WTC11 (cell line): ENCODE data around the gene ADGRV1. TPM values are rescaled to one million over a fixed set of nuclear protein-coding genes. Genes with fewer than 3 reads are reported as not detected.

Experiments
- ATAC-seq: fragments of 200-7000 bp; cut with Tn5 transposase; 2 replicates; pipeline ENCODE4 v1.10.0; 2021; ENCODE audit warnings: mild to moderate bottlenecking, moderate library complexity
- CTCF ChIA-PET: fragments of 300-600 bp; sonication (Branson Sonifier 250); formaldehyde crosslinking; loops from one replicate; lab custom pipeline; 2021; ENCODE audit warnings: antibody characterized with exemption; lab: Charles Lee
- POLR2A ChIA-PET: fragments of 350-600 bp; sonication (Branson Sonifier 250); formaldehyde crosslinking; loops from one replicate; lab custom pipeline; 2021; ENCODE audit warnings: antibody characterized with exemption; lab: Charles Lee
- DNase-seq: peaks from one replicate; pipeline ENCODE4 v3.0.0; 2021; ENCODE audit warnings: low spot score
- H3K27ac Mint-ChIP-seq: 2 replicates; pipeline ENCODE4 v1.8.0; 2021; ENCODE audit warnings: mixed read lengths
- H3K27me3 Mint-ChIP-seq: 2 replicates; pipeline ENCODE4 v1.8.0; 2021; ENCODE audit warnings: low read depth, mild to moderate bottlenecking, moderate library complexity, mixed read lengths
- H3K36me3 Mint-ChIP-seq: 2 replicates; pipeline ENCODE4 v1.8.0; 2021; ENCODE audit warnings: mixed read lengths
- H3K4me1 Mint-ChIP-seq: 2 replicates; pipeline ENCODE4 v1.8.0; 2022; ENCODE audit warnings: mixed read lengths
- H3K4me3 Mint-ChIP-seq: 2 replicates; pipeline ENCODE4 v1.8.0; 2021; ENCODE audit warnings: mild to moderate bottlenecking, moderate library complexity, mixed read lengths
- H3K9me3 Mint-ChIP-seq: 2 replicates; pipeline ENCODE4 v1.8.0; 2021; ENCODE audit warnings: mixed read lengths
- ATF2 ChIP-seq: sonication (generic); formaldehyde crosslinking; IDR thresholded peaks from 2 replicates; pipeline ENCODE4 v1.8.1; 2022; ENCODE audit warnings: low read depth, missing genetic modification reagents, borderline replicate concordance
- ATF3 ChIP-seq: sonication (generic); formaldehyde crosslinking; conservative IDR thresholded peaks from 2 replicates; pipeline ENCODE4 v1.8.1; 2022; ENCODE audit warnings: mild to moderate bottlenecking, missing genetic modification reagents
- ATF6 ChIP-seq: sonication (generic); formaldehyde crosslinking; IDR thresholded peaks from 2 replicates; pipeline ENCODE4 v1.8.1; 2023; ENCODE audit warnings: mild to moderate bottlenecking, missing genetic modification reagents
- FOXP1 ChIP-seq: sonication (generic); formaldehyde crosslinking; IDR thresholded peaks from 2 replicates; pipeline ENCODE4 v1.8.0; 2022; ENCODE audit warnings: missing genetic modification reagents, mild to moderate bottlenecking, moderate library complexity, borderline replicate concordance
- FOXP4 ChIP-seq: sonication (generic); formaldehyde crosslinking; IDR thresholded peaks from 2 replicates; pipeline ENCODE4 v1.8.0; 2022; ENCODE audit warnings: mild to moderate bottlenecking, missing genetic modification reagents
- JUN ChIP-seq: sonication (generic); formaldehyde crosslinking; IDR thresholded peaks from 2 replicates; pipeline ENCODE4 v1.8.0; 2023; ENCODE audit warnings: mild to moderate bottlenecking, missing genetic modification reagents
- KAT7 ChIP-seq: sonication (generic); formaldehyde crosslinking; IDR thresholded peaks from 2 replicates; pipeline ENCODE4 v1.8.1; 2023; ENCODE audit warnings: missing genetic modification reagents, mild to moderate bottlenecking, borderline replicate concordance
- NR2C2 ChIP-seq: sonication (generic); formaldehyde crosslinking; IDR thresholded peaks from 2 replicates; pipeline ENCODE4 v1.8.0; 2022; ENCODE audit warnings: mild to moderate bottlenecking, missing genetic modification reagents
- OVOL2 ChIP-seq: fragments of 250-450 bp; sonication (Bioruptor Pico); IDR thresholded peaks from 2 replicates; pipeline ENCODE4 v1.9.0; 2021; ENCODE audit warnings: mild to moderate bottlenecking, borderline replicate concordance
- PREB ChIP-seq: sonication (generic); formaldehyde crosslinking; IDR thresholded peaks from 2 replicates; pipeline ENCODE4 v1.8.1; 2022; ENCODE audit warnings: mild to moderate bottlenecking, missing genetic modification reagents, moderate library complexity, borderline replicate concordance
- PRRX2 ChIP-seq: fragments of 250-450 bp; sonication (Bioruptor Pico); IDR thresholded peaks from 2 replicates; pipeline ENCODE4 v1.8.0; 2021; ENCODE audit warnings: mild to moderate bottlenecking
- SMAD4 ChIP-seq: sonication (generic); formaldehyde crosslinking; IDR thresholded peaks from 2 replicates; pipeline ENCODE4 v1.8.0; 2022; ENCODE audit warnings: mild to moderate bottlenecking, missing genetic modification reagents
- SOX15 ChIP-seq: fragments of 250-450 bp; sonication (Bioruptor Pico); IDR thresholded peaks from 2 replicates; pipeline ENCODE4 v1.9.0; 2021; ENCODE audit warnings: mild to moderate bottlenecking
- TEAD4 ChIP-seq: sonication (generic); formaldehyde crosslinking; IDR thresholded peaks from 2 replicates; pipeline ENCODE4 v1.8.0; 2022; ENCODE audit warnings: mild to moderate bottlenecking, missing genetic modification reagents
- TP53 ChIP-seq: sonication (generic); formaldehyde crosslinking; IDR thresholded peaks from 2 replicates; pipeline ENCODE4 v1.8.1; 2023; ENCODE audit warnings: mild to moderate bottlenecking, missing genetic modification reagents
- USF2 ChIP-seq: sonication (generic); formaldehyde crosslinking; IDR thresholded peaks from 2 replicates; pipeline ENCODE4 v1.8.1; 2023; ENCODE audit warnings: mild to moderate bottlenecking, missing genetic modification reagents, moderate library complexity
- ZBTB21 ChIP-seq: sonication (generic); formaldehyde crosslinking; IDR thresholded peaks from 2 replicates; pipeline ENCODE4 v1.8.1; 2023; ENCODE audit warnings: mild to moderate bottlenecking, missing genetic modification reagents, borderline replicate concordance
- ZBTB43 ChIP-seq: sonication (generic); formaldehyde crosslinking; IDR thresholded peaks from 2 replicates; pipeline ENCODE4 v1.8.1; 2023; ENCODE audit warnings: mild to moderate bottlenecking, missing genetic modification reagents
- total RNA-seq: library from RNA; stranded (reverse); gene quantifications from 3 replicates; pipeline ENCODE4 v1.2.3, GENCODE V29; 2021

ADGRV1 gene
- total RNA-seq, 1 experiment from 2014 or later: 74.5 TPM

- no peak for TF ChIP-seq OVOL2 (CRISPR knock-in tag)
- TF ChIP-seq FOXP4 (CRISPR knock-in tag): no peak
- no peak for TF ChIP-seq KAT7
These were observed 514.3 kb downstream of the ADGRV1 start (continued) for GRCh38 chr5:91072881-91073280.

- TF ChIP-seq ATF2 (CRISPR knock-in tag) (no peak), ZBTB43 (no peak), USF2 (CRISPR knock-in tag) (no peak), FOXP1 (CRISPR knock-in tag) (no peak), SMAD4 (no peak), NR2C2 (CRISPR knock-in tag) (no peak), ATF3 (CRISPR knock-in tag) (no peak), PREB (CRISPR knock-in tag) (no peak), ATF6 (no peak), SOX15 (no peak), TP53 (no peak), TEAD4 (no peak), PRRX2 (CRISPR knock-in tag) (no peak)
- H3K27me3 Mint-ChIP-seq: no peaks in the 10 kb centered on the region
- H3K27ac Mint-ChIP-seq: no peak overlapping the region
- no peak for ATAC-seq
- DNase-seq: no peak
- H3K9me3 Mint-ChIP-seq: no peaks in the 10 kb centered on the region
- no peaks in the 10 kb centered on the region for H3K4me1 Mint-ChIP-seq
- peaks cover 15% of the 10 kb centered on the region for H3K36me3 Mint-ChIP-seq
- POLR2A ChIA-PET: no interaction called here
- CTCF ChIA-PET: no interaction called here
- H3K4me3 Mint-ChIP-seq: no peak overlapping the region
These were observed 516.0 kb downstream of the ADGRV1 start for GRCh38 chr5:91074615-91075014.

GRCh38 chr5:91076138-91076537 is 517.5 kb downstream of the ADGRV1 start:
- Mint-ChIP-seq H3K27me3 (no peaks in the 10 kb centered on the region), H3K4me3 (no peak overlapping the region), H3K4me1 (no peaks in the 10 kb centered on the region), H3K27ac (no peak overlapping the region), H3K36me3 (peaks cover 15% of the 10 kb centered on the region), H3K9me3 (no peaks in the 10 kb centered on the region)
- ATAC-seq (no peak), DNase-seq (no peak)
- CTCF ChIA-PET: no interaction called here
- POLR2A ChIA-PET: no interaction called here
- TF ChIP-seq ATF2 (CRISPR knock-in tag) (no peak), JUN (CRISPR knock-in tag) (no peak), ZBTB21 (CRISPR knock-in tag) (no peak), FOXP4 (CRISPR knock-in tag) (no peak)
